Neuron (in vitro differentiated cells): ENCODE data around the gene MYH9.
"Not testable (repeated sequence)": the region's sequence is repeated elsewhere in the genome, so short reads cannot be mapped to it uniquely, and the experiment has no call there.

Experiments used
- H2AFZ ChIP-seq: one replicate; pipeline ENCODE4 v1.6.1; 2013; ENCODE audit warnings: low read depth, mild to moderate bottlenecking, inconsistent platforms, low read length, moderate library complexity
- H3K27me3 ChIP-seq: one replicate; pipeline ENCODE4 v1.6.1; 2013; ENCODE audit warnings: low read length; ENCODE audit not compliant: insufficient read depth
- H3K36me3 ChIP-seq: one replicate; pipeline ENCODE4 v1.6.1; 2013; ENCODE audit warnings: low read length; ENCODE audit not compliant: insufficient read depth
- H3K4me1 ChIP-seq: one replicate; pipeline ENCODE4 v1.6.1; 2013; ENCODE audit warnings: low read length; ENCODE audit not compliant: insufficient read depth
- H3K4me3 ChIP-seq: 2 replicates; pipeline ENCODE4 v1.5.1; 2013; ENCODE audit warnings: mild to moderate bottlenecking, low read length, moderate library complexity
- H3K9me3 ChIP-seq: one replicate; pipeline ENCODE4 v1.6.1; 2013; ENCODE audit warnings: low read length

Gene MYH9

DNA sequence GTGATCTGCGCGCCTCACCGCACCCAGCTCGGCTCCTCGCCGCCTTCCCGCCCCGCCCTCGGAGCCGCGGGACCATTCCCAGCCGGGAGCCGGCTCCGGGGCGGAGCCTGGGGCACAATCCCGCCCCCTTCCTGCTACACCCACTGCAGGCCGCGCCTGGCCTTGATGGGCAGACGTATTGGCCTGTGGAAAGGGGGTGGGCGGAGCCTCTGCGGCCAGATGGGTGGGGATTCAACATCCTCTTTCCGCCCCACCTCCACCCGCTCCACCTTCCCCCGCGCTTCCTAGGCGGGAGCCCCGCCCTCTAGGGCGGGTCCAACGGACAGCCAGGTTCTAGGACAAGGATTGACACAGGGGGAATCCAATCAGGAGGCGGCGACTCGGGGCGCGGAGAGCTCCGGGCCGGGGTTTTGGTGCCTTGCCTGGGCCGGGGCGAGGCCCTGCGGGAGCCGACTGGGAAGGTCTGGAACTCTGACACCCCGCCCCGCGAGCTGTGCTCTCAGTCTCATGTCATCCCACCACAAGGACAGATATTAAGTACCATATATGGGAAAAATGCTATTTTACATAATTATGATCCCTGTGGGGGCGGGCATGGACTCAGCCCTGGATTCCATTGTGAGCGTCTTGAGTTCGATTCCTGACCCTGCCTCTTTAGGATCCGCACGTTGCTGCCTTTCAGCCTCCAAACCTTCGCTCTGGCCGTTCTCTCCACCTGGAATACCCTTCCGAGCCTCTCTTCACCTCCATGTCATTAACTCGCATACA lies at the start of gene MYH9:
MYH9 (minus strand) TSS at position 9 of the 768 bp plus-strand sequence. CDS start 38,731 bp downstream, outside the sequence.
- Histone ChIP-seq H3K9me3 (no peaks in the 10 kb centered on the region), H3K36me3 (no peaks in the 10 kb centered on the region), H3K4me1 (peaks cover 25% of the 10 kb centered on the region), H3K27me3 (no peaks in the 10 kb centered on the region), H3K4me3 (peak within 1 kb of the TSS; percentile 90), H2AFZ (peak within 1 kb of the TSS; percentile 59)

DNA sequence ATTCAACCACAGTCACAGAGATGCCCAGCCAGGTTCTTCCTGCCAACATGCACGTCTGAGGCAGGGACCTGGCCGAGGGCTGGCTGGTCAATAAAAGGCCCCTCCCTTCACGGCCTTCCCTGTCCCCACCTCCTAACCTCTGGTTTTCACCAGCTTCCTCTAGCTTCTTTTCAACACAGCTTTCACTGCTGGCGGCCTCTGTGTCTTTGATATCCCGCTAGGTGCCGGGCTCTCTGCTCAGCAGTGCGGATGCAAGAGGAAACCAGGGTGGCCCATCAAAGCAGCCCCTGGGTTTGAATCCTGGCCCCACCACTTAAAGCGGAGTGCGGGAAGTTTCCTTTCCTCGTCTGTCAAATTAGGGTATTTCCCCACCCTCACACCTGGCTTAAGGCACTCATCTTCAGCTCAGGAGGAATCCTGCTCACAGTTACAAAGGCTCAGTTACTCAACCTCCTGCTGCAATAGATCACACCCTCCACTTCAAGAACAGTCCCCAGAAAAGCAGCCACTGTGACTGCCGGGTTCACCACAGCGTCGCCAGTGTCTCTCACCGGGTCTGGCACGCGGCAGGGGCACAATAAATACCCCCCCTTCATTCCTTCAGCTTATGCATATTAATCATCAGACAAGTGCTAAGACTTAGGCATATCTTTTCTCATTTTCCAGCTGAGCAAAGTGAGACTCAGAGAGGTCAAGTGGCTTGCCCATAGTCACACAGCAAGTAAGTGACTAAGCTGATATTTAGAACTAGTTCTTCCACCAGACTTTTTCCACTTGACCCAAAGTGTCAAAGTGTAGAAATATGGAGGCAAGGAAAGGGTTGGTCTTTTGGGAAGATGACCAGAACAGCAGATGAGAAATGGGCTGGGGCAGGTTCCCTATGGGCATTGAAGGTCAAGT lies 48.0 kb upstream of the MYH9 start:
- H3K4me1 ChIP-seq = peaks cover 9% of the 10 kb centered on the region

DNA sequence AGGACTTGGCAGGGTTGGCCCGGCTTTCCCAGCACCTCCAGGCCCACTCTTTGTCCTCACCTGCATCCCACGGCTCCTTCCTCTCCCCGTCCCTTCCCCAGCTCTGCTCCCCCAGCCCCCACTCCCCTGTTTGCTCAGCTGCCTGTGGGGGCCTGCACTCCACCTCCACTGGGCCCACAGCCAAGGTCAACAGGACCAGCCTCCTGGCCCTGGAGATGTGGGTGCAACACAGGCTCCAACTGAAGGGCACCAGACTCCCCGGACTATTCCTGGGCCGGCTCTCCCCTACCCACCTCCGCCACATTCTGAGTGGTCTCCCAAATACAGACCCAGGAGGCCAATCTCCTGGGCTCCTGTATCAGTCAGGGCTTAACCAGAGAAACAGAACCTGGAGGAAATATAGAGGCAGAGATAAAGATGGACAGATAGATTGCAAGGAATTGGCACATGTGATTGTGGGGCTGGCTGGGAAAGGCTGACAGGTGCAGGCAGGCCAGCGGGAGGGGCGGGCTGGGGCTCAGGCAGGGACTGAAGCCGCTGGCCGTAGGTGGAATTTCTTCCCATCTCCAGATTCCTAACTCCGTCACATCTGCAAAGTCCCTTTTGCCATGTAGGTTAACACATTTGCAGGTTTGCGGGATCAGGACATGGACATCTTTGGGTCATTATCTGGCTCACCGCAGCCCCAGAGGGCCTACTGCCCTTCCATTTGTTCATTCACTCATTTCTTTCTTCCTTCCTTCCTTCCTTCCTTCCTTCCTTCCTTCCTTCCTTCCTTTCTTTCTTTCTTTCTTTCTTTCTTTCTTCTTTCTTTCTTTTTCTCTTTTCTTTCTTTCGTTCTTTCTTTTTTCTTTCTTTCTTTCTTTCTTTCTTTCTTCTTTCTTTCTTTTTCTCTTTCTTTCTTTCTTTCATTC lies 45.8 kb upstream of the MYH9 start:
- Histone ChIP-seq H3K4me1 (peaks cover 6% of the 10 kb centered on the region), H3K4me3 (no peak overlapping the region), H2AFZ (no peak overlapping the region), H3K27me3 (no peaks in the 10 kb centered on the region), H3K36me3 (no peaks in the 10 kb centered on the region), H3K9me3 (no peaks in the 10 kb centered on the region)

More for the DNA sequence above, 48.0 kb upstream of the MYH9 start:
- Histone ChIP-seq H2AFZ (no peak overlapping the region), H3K9me3 (no peaks in the 10 kb centered on the region), H3K27me3 (no peaks in the 10 kb centered on the region), H3K4me3 (no peak overlapping the region), H3K36me3 (no peaks in the 10 kb centered on the region)

DNA sequence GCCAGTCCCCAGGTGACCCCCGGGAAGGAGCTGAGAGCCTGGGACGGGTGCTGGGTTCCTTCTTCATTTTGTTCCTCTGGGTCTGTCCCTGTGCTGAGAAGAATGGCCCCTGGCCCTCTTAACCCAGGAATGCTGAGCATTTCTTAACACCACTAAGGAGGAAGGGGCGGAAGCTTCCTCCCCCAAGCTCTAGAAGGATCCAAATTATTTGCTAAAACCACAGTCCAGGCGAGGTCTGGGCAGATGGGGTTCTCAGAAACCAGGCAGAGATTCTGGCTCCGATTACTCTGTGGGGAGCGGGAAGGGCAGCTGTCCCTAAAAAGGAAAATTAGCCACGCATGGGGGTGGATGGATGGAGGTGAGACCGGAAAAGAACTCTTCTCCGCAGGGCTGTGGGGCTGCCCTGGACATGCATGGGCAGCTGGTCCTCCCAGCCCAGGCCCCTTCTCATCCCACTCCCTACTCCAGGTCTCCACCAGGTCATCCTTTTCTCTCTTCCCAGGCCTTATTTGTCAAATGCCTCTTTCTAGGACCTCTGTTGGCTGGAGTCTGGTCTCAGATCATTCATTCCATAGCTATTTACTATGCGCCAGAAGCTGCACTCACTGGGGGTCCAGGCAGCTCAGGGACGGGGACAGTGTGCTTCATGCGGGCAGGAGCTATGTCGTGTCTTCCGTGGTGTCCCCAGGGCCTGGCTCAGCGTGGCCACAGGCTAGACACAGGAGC lies 45.0 kb upstream of the MYH9 start:
- no peak overlapping the region for H3K4me3 ChIP-seq
- H3K27me3 ChIP-seq = no peaks in the 10 kb centered on the region
- no peak overlapping the region for H2AFZ ChIP-seq

DNA sequence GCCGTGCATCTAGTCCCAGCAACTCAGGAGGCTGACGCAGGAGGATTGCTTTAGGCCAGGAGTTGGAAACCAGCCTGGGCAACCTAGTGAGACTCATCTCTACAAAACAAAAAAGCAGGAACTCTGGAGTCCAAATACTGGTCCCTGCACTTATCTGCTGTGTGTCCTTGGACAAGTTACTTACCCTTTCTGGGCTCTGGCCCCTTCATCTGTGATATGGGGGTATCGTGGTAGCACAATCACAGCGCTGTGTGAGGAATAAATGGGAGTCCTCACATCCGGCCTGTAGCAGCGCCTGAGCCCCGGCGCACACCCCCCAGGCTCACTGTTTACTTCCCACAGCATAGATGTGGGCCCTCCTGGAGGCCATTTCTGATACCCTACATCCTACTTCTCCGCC lies 44.2 kb upstream of the MYH9 start:
- Histone ChIP-seq H3K4me3 (no peak overlapping the region), H3K27me3 (no peaks in the 10 kb centered on the region), H2AFZ (no peak overlapping the region), H3K9me3 (no peaks in the 10 kb centered on the region), H3K4me1 (peaks cover 6% of the 10 kb centered on the region), H3K36me3 (no peaks in the 10 kb centered on the region)

More for the DNA sequence above, 45.0 kb upstream of the MYH9 start:
- H3K9me3 ChIP-seq = no peaks in the 10 kb centered on the region
- no peaks in the 10 kb centered on the region for H3K36me3 ChIP-seq
- peaks cover 6% of the 10 kb centered on the region for H3K4me1 ChIP-seq

DNA sequence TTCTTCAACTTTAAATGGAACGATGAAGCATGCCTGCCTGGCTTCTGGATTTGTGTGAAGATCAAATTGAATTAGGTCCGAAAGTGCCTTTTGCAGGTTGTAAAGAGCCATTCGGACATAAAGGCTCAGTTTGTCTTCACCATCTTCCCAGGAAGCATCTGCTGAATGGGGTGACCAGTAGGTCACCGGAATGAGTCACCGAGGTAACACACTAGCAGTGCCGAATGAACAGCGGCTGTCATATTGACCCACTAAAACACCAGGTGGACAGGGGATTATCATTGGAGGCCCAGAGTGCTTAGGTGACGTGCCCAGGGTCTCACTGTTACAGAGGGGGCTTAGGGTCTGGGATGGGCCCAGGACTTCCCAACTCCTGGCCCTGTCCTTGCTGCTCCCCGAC lies 43.1 kb upstream of the MYH9 start:
- no peaks in the 10 kb centered on the region for H3K9me3 ChIP-seq
- no peak overlapping the region for H3K4me3 ChIP-seq
- H3K4me1 ChIP-seq = peaks cover 13% of the 10 kb centered on the region
- no peaks in the 10 kb centered on the region for H3K36me3 ChIP-seq
- no peak overlapping the region for H2AFZ ChIP-seq
- H3K27me3 ChIP-seq = no peaks in the 10 kb centered on the region

DNA sequence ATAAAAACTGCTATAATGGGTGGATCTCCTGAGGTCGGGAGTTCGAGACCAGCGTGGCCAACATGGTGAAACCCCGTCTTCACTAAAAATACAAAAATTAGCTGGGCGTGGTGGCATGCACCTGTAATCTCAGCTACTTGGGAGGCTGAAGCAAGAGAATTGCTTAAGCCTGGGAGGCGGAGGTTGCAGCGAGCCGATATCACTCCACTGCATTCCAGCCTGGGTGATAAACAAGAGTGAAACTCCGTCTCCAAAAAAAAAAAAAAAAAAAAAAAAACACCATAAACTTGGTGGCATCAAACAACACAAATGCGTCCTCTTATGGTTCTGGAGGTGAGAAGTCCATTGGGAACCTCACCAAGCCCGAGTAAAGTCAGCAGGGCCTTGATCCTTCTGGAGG lies 40.2 kb upstream of the MYH9 start:
- H3K27me3 ChIP-seq, H3K36me3 ChIP-seq, H3K9me3 ChIP-seq, H2AFZ ChIP-seq, H3K4me1 ChIP-seq, H3K4me3 ChIP-seq: not testable (repeated sequence)

DNA sequence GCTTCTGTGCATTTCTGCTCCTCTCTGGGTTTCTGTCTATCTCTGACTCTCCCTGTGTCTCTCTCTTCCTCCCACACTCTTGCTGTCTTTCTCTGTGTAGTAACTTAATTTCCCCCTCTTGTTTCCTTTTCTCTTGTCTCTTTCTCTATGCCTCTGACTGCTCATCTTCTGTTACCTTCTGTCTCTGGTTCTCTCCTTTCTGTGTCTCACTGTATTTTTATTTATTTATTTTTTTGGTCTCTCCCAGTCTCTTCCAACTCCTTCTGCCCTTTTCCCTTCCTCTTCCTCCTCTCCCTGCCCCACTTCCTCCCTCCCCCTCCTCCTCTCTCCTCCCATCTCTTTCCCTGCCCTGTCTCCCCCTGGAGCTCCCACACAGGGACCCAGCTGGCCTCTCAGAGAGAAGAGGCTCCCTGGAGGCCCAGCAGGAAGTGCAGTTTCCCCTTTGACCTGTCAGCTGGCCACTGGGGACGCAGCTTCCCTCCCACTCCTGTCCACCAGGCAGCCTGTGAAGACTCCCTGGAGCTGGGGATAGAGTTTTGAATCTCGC lies 38.3 kb upstream of the MYH9 start:
- no peaks in the 10 kb centered on the region for H3K27me3 ChIP-seq
- peak overlapping the region; percentile 95 for H2AFZ ChIP-seq
- no peaks in the 10 kb centered on the region for H3K9me3 ChIP-seq
- H3K36me3 ChIP-seq = no peaks in the 10 kb centered on the region
- H3K4me1 ChIP-seq = peaks cover 9% of the 10 kb centered on the region
- no peak overlapping the region for H3K4me3 ChIP-seq

DNA sequence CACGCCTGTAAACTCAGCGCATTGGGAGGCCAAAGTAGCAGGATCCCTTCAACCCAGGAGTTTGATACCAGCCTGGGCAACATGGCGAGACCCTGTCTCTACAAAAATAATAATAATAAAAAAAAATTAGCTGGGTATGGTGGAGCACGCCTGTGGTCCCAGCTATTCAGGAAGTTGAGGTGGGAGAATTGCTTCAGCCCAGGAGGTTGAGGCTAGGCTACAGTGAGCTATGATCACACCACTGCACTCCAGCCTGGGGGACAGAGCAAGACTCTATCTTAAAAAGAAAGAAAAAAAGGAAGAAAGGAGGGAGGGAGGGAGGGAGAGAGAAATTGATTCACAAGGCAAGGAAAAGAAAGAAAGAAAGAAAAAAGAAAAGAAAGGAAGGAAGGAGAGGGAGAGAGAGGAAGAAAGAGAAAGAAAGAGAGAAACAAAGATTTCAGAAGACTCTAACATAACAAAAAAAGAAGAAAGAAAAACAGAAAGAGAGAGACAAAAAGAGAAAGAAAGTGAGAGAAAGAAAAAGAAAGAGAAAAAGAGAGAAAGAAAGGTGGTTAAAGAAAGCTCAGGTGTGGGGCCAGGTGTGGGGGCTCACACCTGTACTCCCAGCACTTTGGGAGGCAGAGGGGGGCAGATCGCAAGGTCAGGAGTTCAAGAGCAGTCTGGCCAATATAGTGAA lies 37.3 kb upstream of the MYH9 start:
- H2AFZ ChIP-seq = no peak overlapping the region
- H3K9me3 ChIP-seq = no peaks in the 10 kb centered on the region
- H3K4me3 ChIP-seq = no peak overlapping the region
- H3K27me3 ChIP-seq = no peaks in the 10 kb centered on the region
- no peaks in the 10 kb centered on the region for H3K36me3 ChIP-seq
- H3K4me1 ChIP-seq = peaks cover 9% of the 10 kb centered on the region

DNA sequence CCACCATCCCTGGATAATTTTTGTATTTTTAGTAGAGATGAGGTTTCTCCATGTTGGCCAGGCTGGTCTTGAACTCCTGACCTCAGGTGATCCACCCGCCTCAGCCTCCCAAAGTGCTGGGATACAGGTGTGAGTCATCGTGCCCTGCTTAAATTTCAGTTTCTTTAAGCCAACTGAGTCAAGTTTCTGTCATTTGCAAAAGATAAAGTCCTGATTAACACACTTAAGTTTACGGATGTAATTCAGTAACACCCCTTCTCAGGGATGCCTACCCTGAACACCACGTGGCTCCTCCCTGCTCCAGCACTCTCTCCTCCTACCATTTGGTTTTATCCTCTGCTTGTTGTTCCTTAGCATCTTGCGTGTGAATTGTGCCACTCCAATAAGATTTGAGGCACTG lies 36.7 kb upstream of the MYH9 start:
- H3K4me1 ChIP-seq = peaks cover 10% of the 10 kb centered on the region

DNA sequence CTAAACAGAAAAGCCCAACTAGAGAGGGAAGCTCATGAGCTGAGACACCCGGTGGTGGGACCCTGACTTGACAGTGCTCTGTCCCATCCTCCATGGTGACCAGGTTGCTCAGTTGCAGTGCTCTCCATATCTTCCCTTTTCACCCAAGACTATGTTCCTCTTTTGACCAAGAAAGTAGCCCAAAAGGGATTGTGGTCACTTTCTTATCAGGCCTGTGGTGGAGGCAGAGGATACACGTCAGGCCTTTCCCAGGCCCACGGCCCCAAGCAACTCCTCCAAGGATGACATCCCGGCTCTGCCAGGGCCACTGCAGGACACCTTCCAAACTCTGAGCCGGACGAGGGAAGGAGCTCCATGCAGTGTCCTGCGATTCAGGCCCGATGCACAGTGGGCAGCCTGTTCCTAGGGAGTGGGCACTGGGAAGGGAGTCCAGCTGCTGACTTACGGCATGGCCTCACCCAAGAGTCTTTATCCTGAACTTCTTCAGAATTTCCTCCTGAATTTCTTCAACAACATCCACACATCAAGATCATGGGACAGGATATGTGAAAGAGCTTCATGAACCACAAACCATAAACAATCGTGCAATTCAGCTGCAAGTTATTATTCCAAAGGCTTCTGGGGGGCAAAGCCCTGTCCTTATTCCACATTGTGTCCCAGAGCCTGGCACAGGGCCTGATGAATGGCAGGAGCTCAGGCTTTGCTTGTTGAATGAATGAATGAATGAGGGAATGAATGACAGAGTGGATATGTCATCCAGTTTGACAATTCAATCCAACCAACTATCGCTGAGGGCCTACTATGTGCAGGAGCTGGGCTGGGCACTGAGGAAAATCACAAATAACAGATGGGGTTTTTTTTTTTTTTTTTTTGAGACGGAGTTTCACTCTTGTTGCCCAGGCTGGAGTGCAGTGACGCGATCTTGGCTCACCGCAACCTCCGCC lies 36.0 kb upstream of the MYH9 start:
- Histone ChIP-seq H3K27me3 (no peaks in the 10 kb centered on the region), H3K4me3 (no peak overlapping the region), H3K4me1 (peaks cover 17% of the 10 kb centered on the region), H2AFZ (no peak overlapping the region), H3K9me3 (no peaks in the 10 kb centered on the region), H3K36me3 (no peaks in the 10 kb centered on the region)

More for the DNA sequence above, 36.7 kb upstream of the MYH9 start:
- H2AFZ ChIP-seq, H3K27me3 ChIP-seq, H3K9me3 ChIP-seq, H3K36me3 ChIP-seq, H3K4me3 ChIP-seq: not testable (repeated sequence)
